Measurements from ENCODE around the gene HIKESHI.

HIKESHI gene

GRCh38 chr11:86259730-86260129 lies 42.3 kb upstream of the HIKESHI start:
- Histone ChIP-seq H4K20me1 (ENCODE audit: insufficient read depth, low read length) (peaks cover 4% of the 10 kb centered on the region; the same call in 1 of the 2 replicates), H3K4me3 (ENCODE audit: low read depth in 1 of 2, low read length in 2 of 2) (no peak overlapping the region), H3K9me3 (ENCODE audit: insufficient read depth, low read length, severe bottlenecking) (no peaks in the 10 kb centered on the region), H3K4me1 (ENCODE audit: insufficient read depth, low read length) (no peaks in the 10 kb centered on the region), H2AFZ (ENCODE audit: low read depth, low read length) (no peak overlapping the region), H3K27me3 (ENCODE audit: insufficient read depth, low read length, poor library complexity) (no peaks in the 10 kb centered on the region), H3K4me2 (ENCODE audit: insufficient read depth, low read length) (no peak overlapping the region), H3K27ac (ENCODE audit: low read length) (no peak overlapping the region), H3K36me3 (ENCODE audit: insufficient read depth, low read length) (peaks cover 82% of the 10 kb centered on the region), H3K9ac (ENCODE audit: low read depth, low read length) (no peak overlapping the region), H3K79me2 (ENCODE audit: insufficient read depth, low read length) (peaks cover 38% of the 10 kb centered on the region)
- ATAC-seq (ENCODE audit: insufficient read depth, low read depth) (no peak), DNase-seq (no peak)
- TF ChIP-seq EZH2 (IDR thresholded peaks at IDR 0.05; ENCODE audit: borderline replicate concordance, low read depth, low read length, severe bottlenecking) (no peak), CTCF (IDR thresholded peaks at IDR 0.05; ENCODE audit: borderline replicate concordance, extremely low read depth, low read length, poor library complexity, severe bottlenecking) (no peak)

- H3K79me2 ChIP-seq (ENCODE audit: insufficient read depth, low read length), result peaks cover 28% of the 10 kb centered on the region; the same call in 1 of the 2 replicates
- no peak overlapping the region for H3K4me2 ChIP-seq (ENCODE audit: insufficient read depth, low read length)
- 0 out of 2 replicates have a peak, but pooled peaks cover 4% of the 10 kb centered on the region for H4K20me1 ChIP-seq (ENCODE audit: insufficient read depth, low read length)
- no peak for DNase-seq
- no peak overlapping the region for H2AFZ ChIP-seq (ENCODE audit: low read depth, low read length)
- no peak for TF ChIP-seq CTCF (IDR thresholded peaks at IDR 0.05; ENCODE audit: borderline replicate concordance, extremely low read depth, low read length, poor library complexity, severe bottlenecking)
- TF ChIP-seq EZH2 (IDR thresholded peaks at IDR 0.05; ENCODE audit: borderline replicate concordance, low read depth, low read length, severe bottlenecking), result no peak
- H3K4me3 ChIP-seq (ENCODE audit: low read depth in 1 of 2, low read length in 2 of 2), result no peak overlapping the region
- peaks cover 77% of the 10 kb centered on the region for H3K36me3 ChIP-seq (ENCODE audit: insufficient read depth, low read length)
- H3K9ac ChIP-seq (ENCODE audit: low read depth, low read length), result no peak overlapping the region
- ATAC-seq (ENCODE audit: insufficient read depth, low read depth), result no peak
- H3K27me3 ChIP-seq (ENCODE audit: insufficient read depth, low read length, poor library complexity), result no peaks in the 10 kb centered on the region
- H3K9me3 ChIP-seq (ENCODE audit: insufficient read depth, low read length, severe bottlenecking), result no peaks in the 10 kb centered on the region
- H3K27ac ChIP-seq (ENCODE audit: low read length), result no peak overlapping the region
- no peaks in the 10 kb centered on the region for H3K4me1 ChIP-seq (ENCODE audit: insufficient read depth, low read length)
These were observed 40.7 kb upstream of the HIKESHI start for GRCh38 chr11:86261328-86261727.

- DNase-seq (no peak), ATAC-seq (ENCODE audit: insufficient read depth, low read depth) (no peak)
- H3K4me2 ChIP-seq (ENCODE audit: insufficient read depth, low read length), result no peak overlapping the region
- peaks cover 71% of the 10 kb centered on the region for H3K36me3 ChIP-seq (ENCODE audit: insufficient read depth, low read length)
- no peaks in the 10 kb centered on the region for H4K20me1 ChIP-seq (ENCODE audit: insufficient read depth, low read length)
- H3K4me3 ChIP-seq (ENCODE audit: low read depth in 1 of 2, low read length in 2 of 2), result no peak overlapping the region
- H3K4me1 ChIP-seq (ENCODE audit: insufficient read depth, low read length), result no peaks in the 10 kb centered on the region
- H3K27ac ChIP-seq (ENCODE audit: low read length), result no peak overlapping the region
- H3K79me2 ChIP-seq (ENCODE audit: insufficient read depth, low read length), result peaks cover 17% of the 10 kb centered on the region; the same call in 1 of the 2 replicates
- TF ChIP-seq CTCF (IDR thresholded peaks at IDR 0.05; ENCODE audit: borderline replicate concordance, extremely low read depth, low read length, poor library complexity, severe bottlenecking), result no peak
- no peak for TF ChIP-seq EZH2 (IDR thresholded peaks at IDR 0.05; ENCODE audit: borderline replicate concordance, low read depth, low read length, severe bottlenecking)
- no peak overlapping the region for H2AFZ ChIP-seq (ENCODE audit: low read depth, low read length)
- no peaks in the 10 kb centered on the region for H3K9me3 ChIP-seq (ENCODE audit: insufficient read depth, low read length, severe bottlenecking)
- H3K27me3 ChIP-seq (ENCODE audit: insufficient read depth, low read length, poor library complexity), result no peaks in the 10 kb centered on the region
- H3K9ac ChIP-seq (ENCODE audit: low read depth, low read length), result no peak overlapping the region
These were observed 39.7 kb upstream of the HIKESHI start for GRCh38 chr11:86262387-86262786.

- no peaks in the 10 kb centered on the region for H3K9me3 ChIP-seq (ENCODE audit: insufficient read depth, low read length, severe bottlenecking)
- H3K36me3 ChIP-seq (ENCODE audit: insufficient read depth, low read length), result peaks cover 70% of the 10 kb centered on the region
- 0 out of 2 replicates have a peak, but pooled peaks cover 4% of the 10 kb centered on the region for H4K20me1 ChIP-seq (ENCODE audit: insufficient read depth, low read length)
- H3K27me3 ChIP-seq (ENCODE audit: insufficient read depth, low read length, poor library complexity), result no peaks in the 10 kb centered on the region
- no peak overlapping the region for H3K4me2 ChIP-seq (ENCODE audit: insufficient read depth, low read length)
- H3K4me1 ChIP-seq (ENCODE audit: insufficient read depth, low read length), result no peaks in the 10 kb centered on the region
- TF ChIP-seq EZH2 (IDR thresholded peaks at IDR 0.05; ENCODE audit: borderline replicate concordance, low read depth, low read length, severe bottlenecking) (no peak), CTCF (IDR thresholded peaks at IDR 0.05; ENCODE audit: borderline replicate concordance, extremely low read depth, low read length, poor library complexity, severe bottlenecking) (no peak)
- H2AFZ ChIP-seq (ENCODE audit: low read depth, low read length), result no peak overlapping the region
- no peak overlapping the region for H3K9ac ChIP-seq (ENCODE audit: low read depth, low read length)
- no peak overlapping the region for H3K27ac ChIP-seq (ENCODE audit: low read length)
- DNase-seq (no peak), ATAC-seq (ENCODE audit: insufficient read depth, low read depth) (no peak)
- H3K79me2 ChIP-seq (ENCODE audit: insufficient read depth, low read length), result peaks cover 24% of the 10 kb centered on the region
- H3K4me3 ChIP-seq (ENCODE audit: low read depth in 1 of 2, low read length in 2 of 2), result no peak overlapping the region
These were observed 37.4 kb upstream of the HIKESHI start for GRCh38 chr11:86264649-86265048.

Measured in DND-41 (cell line).